ENCODE measurements around the gene NANOS1.

DNA sequence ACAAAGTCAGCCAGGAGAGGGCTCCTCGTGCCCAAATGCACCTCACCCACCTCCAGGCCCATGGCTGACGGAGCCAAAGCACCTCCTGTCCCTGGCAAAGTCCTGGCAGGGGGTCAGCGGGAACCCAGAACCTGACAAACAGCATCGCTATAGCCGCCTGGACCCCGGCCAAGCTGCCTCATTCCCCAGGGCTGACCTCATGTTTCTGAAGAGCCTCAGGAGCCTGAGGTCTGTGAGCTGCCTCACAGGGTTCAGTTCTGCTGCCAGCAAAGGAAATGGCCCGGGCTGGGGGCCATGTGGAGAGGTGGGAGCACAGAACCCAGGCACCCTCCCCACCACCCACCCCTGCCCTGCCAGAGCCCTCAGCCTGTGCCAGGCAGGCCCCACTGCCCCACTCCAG, 4.2 kb upstream of the NANOS1 start:
- TF ChIP-seq, protein P1, sequence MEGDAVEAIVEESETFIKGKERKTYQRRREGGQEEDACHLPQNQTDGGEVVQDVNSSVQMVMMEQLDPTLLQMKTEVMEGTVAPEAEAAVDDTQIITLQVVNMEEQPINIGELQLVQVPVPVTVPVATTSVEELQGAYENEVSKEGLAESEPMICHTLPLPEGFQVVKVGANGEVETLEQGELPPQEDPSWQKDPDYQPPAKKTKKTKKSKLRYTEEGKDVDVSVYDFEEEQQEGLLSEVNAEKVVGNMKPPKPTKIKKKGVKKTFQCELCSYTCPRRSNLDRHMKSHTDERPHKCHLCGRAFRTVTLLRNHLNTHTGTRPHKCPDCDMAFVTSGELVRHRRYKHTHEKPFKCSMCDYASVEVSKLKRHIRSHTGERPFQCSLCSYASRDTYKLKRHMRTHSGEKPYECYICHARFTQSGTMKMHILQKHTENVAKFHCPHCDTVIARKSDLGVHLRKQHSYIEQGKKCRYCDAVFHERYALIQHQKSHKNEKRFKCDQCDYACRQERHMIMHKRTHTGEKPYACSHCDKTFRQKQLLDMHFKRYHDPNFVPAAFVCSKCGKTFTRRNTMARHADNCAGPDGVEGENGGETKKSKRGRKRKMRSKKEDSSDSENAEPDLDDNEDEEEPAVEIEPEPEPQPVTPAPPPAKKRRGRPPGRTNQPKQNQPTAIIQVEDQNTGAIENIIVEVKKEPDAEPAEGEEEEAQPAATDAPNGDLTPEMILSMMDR (conservative IDR thresholded peaks at IDR 0.05; ENCODE audit: low read depth in 2 of 2) = no peak; a peak in 1 of 4 replicates
- TF ChIP-seq ZNF114 (CRISPR knock-in tag; IDR thresholded peaks at IDR 0.05) (no peak), CREB1 (CRISPR knock-in tag; IDR thresholded peaks at IDR 0.05; ENCODE audit: low read depth) (no peak), ETS1 (IDR thresholded peaks at IDR 0.05) (no peak), POLR2AphosphoS5 (IDR thresholded peaks at IDR 0.05; ENCODE audit: low read depth) (no peak), EZH2 (IDR thresholded peaks at IDR 0.05; ENCODE audit: low read depth, unreplicated experiment) (no peak), EZH2phosphoT487 (IDR thresholded peaks at IDR 0.05; ENCODE audit: unreplicated experiment) (no peak), REST (IDR thresholded peaks at IDR 0.05; ENCODE audit: unreplicated experiment) (no peak), JUNB (IDR thresholded peaks at IDR 0.05; ENCODE audit: unreplicated experiment) (no peak), STAT1 (IDR thresholded peaks at IDR 0.05; ENCODE audit: unreplicated experiment) (no peak), ZNF331 (CRISPR knock-in tag; IDR thresholded peaks at IDR 0.05; ENCODE audit: low read depth) (no peak), NANOG (IDR thresholded peaks at IDR 0.05; ENCODE audit: borderline replicate concordance) (no peak)
- TF ChIP-seq, protein P2, sequence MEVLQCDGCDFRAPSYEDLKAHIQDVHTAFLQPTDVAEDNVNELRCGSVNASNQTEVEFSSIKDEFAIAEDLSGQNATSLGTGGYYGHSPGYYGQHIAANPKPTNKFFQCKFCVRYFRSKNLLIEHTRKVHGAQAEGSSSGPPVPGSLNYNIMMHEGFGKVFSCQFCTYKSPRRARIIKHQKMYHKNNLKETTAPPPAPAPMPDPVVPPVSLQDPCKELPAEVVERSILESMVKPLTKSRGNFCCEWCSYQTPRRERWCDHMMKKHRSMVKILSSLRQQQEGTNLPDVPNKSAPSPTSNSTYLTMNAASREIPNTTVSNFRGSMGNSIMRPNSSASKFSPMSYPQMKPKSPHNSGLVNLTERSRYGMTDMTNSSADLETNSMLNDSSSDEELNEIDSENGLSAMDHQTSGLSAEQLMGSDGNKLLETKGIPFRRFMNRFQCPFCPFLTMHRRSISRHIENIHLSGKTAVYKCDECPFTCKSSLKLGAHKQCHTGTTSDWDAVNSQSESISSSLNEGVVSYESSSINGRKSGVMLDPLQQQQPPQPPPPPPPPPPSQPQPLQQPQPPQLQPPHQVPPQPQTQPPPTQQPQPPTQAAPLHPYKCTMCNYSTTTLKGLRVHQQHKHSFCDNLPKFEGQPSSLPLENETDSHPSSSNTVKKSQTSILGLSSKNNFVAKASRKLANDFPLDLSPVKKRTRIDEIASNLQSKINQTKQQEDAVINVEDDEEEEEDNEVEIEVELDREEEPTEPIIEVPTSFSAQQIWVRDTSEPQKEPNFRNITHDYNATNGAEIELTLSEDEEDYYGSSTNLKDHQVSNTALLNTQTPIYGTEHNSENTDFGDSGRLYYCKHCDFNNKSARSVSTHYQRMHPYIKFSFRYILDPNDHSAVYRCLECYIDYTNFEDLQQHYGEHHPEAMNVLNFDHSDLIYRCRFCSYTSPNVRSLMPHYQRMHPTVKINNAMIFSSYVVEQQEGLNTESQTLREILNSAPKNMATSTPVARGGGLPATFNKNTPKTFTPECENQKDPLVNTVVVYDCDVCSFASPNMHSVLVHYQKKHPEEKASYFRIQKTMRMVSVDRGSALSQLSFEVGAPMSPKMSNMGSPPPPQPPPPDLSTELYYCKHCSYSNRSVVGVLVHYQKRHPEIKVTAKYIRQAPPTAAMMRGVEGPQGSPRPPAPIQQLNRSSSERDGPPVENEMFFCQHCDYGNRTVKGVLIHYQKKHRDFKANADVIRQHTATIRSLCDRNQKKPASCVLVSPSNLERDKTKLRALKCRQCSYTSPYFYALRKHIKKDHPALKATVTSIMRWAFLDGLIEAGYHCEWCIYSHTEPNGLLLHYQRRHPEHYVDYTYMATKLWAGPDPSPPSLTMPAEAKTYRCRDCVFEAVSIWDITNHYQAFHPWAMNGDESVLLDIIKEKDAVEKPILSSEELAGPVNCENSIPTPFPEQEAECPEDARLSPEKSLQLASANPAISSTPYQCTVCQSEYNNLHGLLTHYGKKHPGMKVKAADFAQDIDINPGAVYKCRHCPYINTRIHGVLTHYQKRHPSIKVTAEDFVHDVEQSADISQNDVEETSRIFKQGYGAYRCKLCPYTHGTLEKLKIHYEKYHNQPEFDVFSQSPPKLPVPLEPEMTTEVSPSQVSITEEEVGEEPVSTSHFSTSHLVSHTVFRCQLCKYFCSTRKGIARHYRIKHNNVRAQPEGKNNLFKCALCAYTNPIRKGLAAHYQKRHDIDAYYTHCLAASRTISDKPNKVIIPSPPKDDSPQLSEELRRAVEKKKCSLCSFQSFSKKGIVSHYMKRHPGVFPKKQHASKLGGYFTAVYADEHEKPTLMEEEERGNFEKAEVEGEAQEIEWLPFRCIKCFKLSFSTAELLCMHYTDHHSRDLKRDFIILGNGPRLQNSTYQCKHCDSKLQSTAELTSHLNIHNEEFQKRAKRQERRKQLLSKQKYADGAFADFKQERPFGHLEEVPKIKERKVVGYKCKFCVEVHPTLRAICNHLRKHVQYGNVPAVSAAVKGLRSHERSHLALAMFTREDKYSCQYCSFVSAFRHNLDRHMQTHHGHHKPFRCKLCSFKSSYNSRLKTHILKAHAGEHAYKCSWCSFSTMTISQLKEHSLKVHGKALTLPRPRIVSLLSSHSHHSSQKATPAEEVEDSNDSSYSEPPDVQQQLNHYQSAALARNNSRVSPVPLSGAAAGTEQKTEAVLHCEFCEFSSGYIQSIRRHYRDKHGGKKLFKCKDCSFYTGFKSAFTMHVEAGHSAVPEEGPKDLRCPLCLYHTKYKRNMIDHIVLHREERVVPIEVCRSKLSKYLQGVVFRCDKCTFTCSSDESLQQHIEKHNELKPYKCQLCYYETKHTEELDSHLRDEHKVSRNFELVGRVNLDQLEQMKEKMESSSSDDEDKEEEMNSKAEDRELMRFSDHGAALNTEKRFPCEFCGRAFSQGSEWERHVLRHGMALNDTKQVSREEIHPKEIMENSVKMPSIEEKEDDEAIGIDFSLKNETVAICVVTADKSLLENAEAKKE (CRISPR knock-in tag; IDR thresholded peaks at IDR 0.05) = no peak

Data from GM23338 (cell line).